Karpas-422 (cell line): ENCODE results near the gene PCIF1. TPM values are rescaled to one million over a fixed set of nuclear protein-coding genes. Genes with fewer than 3 reads are reported as not detected.
"Not testable (repeated sequence)": the region's sequence is repeated elsewhere in the genome, so short reads cannot be mapped to it uniquely, and the experiment has no call there.

Source experiments
- DNase-seq: peaks from one replicate; pipeline ENCODE4 v3.0.0-alpha.2; 2015
- H2AFZ ChIP-seq: fragments of 200-600 bp; sonication (generic); 2 replicates; pipeline ENCODE4 v1.6.1; 2014; ENCODE audit warnings: antibody characterized with exemption, low read length, mixed read lengths
- H3K27ac ChIP-seq: fragments of 200-600 bp; sonication (generic); 2 replicates; pipeline ENCODE4 v1.5.1; 2014; ENCODE audit warnings: mild to moderate bottlenecking, low read length, moderate library complexity
- H3K27me3 ChIP-seq: fragments of 200-600 bp; sonication (generic); 2 replicates; pipeline ENCODE4 v1.6.1; 2014; ENCODE audit warnings: low read length, mixed read lengths
- H3K36me3 ChIP-seq: fragments of 200-600 bp; sonication (generic); 2 replicates; pipeline ENCODE4 v1.6.1; 2014; ENCODE audit warnings: low read length, mixed read lengths; ENCODE audit not compliant: insufficient read depth
- H3K4me1 ChIP-seq: fragments of 200-600 bp; sonication (generic); 2 replicates; pipeline ENCODE4 v1.6.1; 2014; ENCODE audit warnings: mild to moderate bottlenecking, low read length, mixed read lengths
- H3K4me2 ChIP-seq: fragments of 200-600 bp; sonication (generic); 2 replicates; pipeline ENCODE4 v1.6.1; 2014; ENCODE audit warnings: low read length, low read depth, mild to moderate bottlenecking; ENCODE audit not compliant: poor library complexity, severe bottlenecking
- H3K4me3 ChIP-seq: fragments of 200-600 bp; sonication (generic); 2 replicates; pipeline ENCODE4 v1.5.1; 2014; ENCODE audit warnings: mild to moderate bottlenecking, antibody characterized with exemption, low read length, mixed read lengths
- H3K79me2 ChIP-seq: fragments of 200-600 bp; sonication (generic); 2 replicates; pipeline ENCODE4 v1.6.1; 2014; ENCODE audit warnings: mild to moderate bottlenecking, low read length, mixed read lengths
- H3K9ac ChIP-seq: fragments of 200-600 bp; sonication (generic); 2 replicates; pipeline ENCODE4 v1.6.0; 2014; ENCODE audit warnings: low read length
- H3K9me2 ChIP-seq: fragments of 200-600 bp; sonication (generic), shearing (Covaris generic); replicated peaks from 2 replicates; pipeline ENCODE4 v1.6.0; 2014; ENCODE audit warnings: mild to moderate bottlenecking, low read length, moderate library complexity; ENCODE audit not compliant: insufficient read depth
- H3K9me3 ChIP-seq: fragments of 300-700, 200-600 bp; sonication (generic); 2 replicates; pipeline ENCODE4 v1.6.1; 2014; ENCODE audit warnings: low read length, mixed read lengths
- H4K20me1 ChIP-seq: fragments of 200-600 bp; sonication (generic); 2 replicates; pipeline ENCODE4 v1.6.1; 2014; ENCODE audit warnings: mild to moderate bottlenecking, antibody characterized with exemption, low read length, low read depth; ENCODE audit not compliant: insufficient read depth
- total RNA-seq: library from RNA; depleted of rRNA; stranded (reverse); fragments of >200 nt; shearing (Covaris generic); gene quantifications from 2 replicates; pipeline ENCODE4 v1.2.3, GENCODE V29; 2014; ENCODE audit warnings: low replicate concordance

PCIF1 gene
- total RNA-seq, 1 experiment from 2014 or later, result 12.0 TPM

DNA sequence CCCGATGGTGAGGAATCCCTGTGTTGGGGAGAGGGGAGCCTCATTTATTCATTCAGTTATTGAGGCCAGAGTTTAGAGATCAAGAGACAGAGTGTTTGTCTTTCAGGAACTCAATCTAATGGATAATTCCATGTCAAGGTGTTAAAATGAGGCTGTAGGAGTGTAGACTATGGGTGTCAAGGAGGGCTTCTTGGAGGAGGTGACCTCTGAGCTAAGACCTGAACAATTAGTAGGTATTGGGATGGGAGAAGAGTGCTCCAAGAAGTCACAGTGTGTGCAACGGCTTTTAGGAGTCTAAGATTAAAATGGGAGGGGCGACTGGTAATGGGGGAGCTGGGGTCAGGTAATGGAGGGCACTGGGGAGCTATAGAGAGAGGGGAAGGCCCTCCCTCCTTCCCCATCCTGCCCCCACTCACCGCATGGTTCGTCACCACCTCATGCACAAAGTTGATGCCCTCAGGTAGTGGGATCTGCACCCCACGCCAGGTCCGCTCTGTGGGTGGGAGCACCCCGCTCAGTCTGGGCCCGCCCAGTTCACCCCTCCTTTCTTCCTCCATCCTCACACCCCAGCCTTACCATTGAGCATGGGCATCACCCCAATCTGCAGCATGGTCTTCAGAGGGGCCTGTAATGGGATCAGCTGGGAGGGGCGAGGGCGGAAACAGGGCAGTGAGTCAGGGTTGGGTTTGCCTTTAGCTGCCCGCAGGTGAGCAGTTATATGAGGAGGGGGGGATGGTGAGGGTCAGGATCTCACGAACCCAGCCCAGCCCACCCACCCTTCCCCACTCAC lies 35.2 kb upstream of the PCIF1 start:
- H3K4me1 ChIP-seq, result peaks cover 39% of the 10 kb centered on the region
- no peaks in the 10 kb centered on the region for H3K27me3 ChIP-seq
- H4K20me1 ChIP-seq, result no peaks in the 10 kb centered on the region
- no peak overlapping the region for H3K9ac ChIP-seq
- DNase-seq, result no peak
- H2AFZ ChIP-seq, result no peak overlapping the region
- no peak overlapping the region for H3K4me3 ChIP-seq
- H3K36me3 ChIP-seq, result peaks cover 6% of the 10 kb centered on the region; the same call in 1 of the 2 replicates
- H3K4me2 ChIP-seq, result no peak overlapping the region
- H3K27ac ChIP-seq, result no peak overlapping the region
- H3K9me2 ChIP-seq, result no peaks in the 10 kb centered on the region
- no peaks in the 10 kb centered on the region for H3K9me3 ChIP-seq
- H3K79me2 ChIP-seq, result no peaks in the 10 kb centered on the region

DNA sequence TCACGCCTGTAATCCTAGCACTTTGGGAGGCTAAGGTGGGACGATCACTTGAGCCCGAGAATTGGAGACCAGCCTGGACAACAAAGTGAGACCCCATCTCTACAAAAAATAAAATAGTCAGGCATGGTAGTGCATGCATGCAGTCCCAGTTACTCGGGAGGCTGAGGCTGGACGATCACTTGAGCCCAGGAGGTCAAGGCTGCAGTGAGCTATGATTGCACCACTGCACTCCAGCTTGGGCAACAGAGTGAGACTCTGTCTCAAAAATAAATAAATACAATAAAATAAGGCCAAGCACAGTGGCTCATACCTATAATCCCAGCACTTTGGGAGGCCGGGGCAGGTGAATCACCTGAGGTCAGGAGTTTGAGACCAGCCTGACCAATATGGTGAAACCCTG lies 33.2 kb upstream of the PCIF1 start:
- not testable (repeated sequence) for H3K79me2 ChIP-seq, H3K4me3 ChIP-seq, DNase-seq, H4K20me1 ChIP-seq, H3K9ac ChIP-seq, H3K9me3 ChIP-seq, H3K27me3 ChIP-seq, H2AFZ ChIP-seq, H3K9me2 ChIP-seq, H3K36me3 ChIP-seq, H3K4me2 ChIP-seq
- peaks cover 55% of the 10 kb centered on the region for H3K4me1 ChIP-seq
- H3K27ac ChIP-seq, result peak overlapping the region; percentile 95

DNA sequence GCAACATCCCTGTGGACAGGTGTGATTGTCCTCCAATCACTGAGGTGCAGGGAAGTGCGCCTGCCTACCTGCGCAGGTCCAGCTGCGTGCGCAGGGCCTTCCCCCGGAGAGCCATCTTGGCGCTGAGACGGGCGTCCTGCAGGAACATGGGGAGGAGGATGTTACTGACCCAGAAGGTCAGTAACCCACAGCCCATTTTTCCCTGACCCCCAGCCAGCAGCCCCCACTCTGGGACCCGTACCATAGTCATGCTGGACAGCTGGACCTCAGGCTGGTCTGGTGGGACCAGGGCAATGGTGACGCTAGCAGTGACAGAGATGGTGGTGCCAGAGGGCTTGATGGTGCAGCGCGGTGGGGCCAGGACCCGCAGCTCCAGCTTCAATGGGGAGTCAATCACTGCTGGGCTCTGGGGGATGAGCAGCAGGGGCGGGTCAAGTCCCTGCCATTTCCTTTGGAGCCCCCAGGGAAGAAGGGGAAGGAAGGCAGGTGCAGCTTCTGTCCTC lies 32.2 kb upstream of the PCIF1 start:
- Histone ChIP-seq H3K4me3 (peak overlapping the region; percentile 59), H3K9me3 (no peaks in the 10 kb centered on the region), H3K4me2 (peak overlapping the region; percentile 87), H3K9ac (peak overlapping the region; percentile 66), H4K20me1 (no peaks in the 10 kb centered on the region), H2AFZ (no peak overlapping the region), H3K79me2 (no peaks in the 10 kb centered on the region), H3K9me2 (no peaks in the 10 kb centered on the region), H3K27ac (peak overlapping the region; percentile 95), H3K4me1 (peaks cover 55% of the 10 kb centered on the region), H3K36me3 (0 out of 2 replicates have a peak, but pooled peaks cover 3% of the 10 kb centered on the region), H3K27me3 (no peaks in the 10 kb centered on the region)
- peak; percentile 89 for DNase-seq

DNA sequence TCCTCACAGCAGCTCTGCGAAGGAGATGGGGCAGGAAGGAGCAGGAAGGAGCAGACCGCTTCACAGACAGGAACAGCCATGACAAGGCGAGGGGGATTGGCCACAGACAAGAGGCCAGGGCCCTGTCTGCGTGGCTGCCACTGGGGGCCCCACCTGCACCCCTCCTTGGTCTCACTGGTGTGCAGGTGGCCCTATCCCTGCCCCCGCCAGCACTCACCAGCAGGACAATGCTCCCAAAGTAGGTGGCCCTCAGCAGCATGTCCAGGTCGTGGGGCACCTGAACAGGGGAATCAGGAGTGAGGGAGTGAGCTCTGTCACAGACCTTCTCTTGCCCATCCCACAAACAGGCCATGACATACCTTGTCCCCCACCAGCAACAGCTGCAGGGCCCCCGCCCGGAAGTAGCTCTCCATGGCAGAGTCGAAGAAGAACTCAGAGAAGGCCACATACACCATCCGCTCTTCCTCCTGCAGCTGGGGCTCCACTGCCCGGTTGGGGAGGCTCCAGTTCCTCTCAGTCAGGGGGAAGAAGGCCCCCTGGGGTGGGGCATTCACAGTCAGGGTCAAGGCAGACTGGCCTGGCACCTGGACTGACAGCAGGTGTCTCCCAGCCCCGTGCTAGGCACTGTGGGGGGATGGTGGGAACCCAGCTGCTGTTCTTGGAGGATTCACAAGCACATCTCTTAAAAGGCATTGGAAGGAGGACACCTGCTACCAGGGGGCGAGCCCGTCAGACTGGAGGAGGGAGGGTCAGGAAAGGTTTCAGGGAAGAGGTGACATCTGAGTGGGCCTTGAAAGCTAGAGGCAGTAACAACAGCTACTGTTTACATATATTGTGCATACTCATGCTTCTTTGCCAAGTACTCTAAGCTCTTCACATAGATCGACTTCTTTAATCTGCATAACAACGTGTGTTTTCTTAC lies 29.6 kb upstream of the PCIF1 start:
- no peak for DNase-seq
- Histone ChIP-seq H3K79me2 (no peaks in the 10 kb centered on the region), H3K9me2 (no peaks in the 10 kb centered on the region), H3K4me3 (no peak overlapping the region), H3K9ac (peak overlapping the region; percentile 6; the same call in 1 of the 2 replicates), H3K27ac (peak overlapping the region; percentile 95), H3K4me1 (peaks cover 58% of the 10 kb centered on the region), H3K27me3 (no peaks in the 10 kb centered on the region), H2AFZ (no peak overlapping the region), H3K36me3 (no peaks in the 10 kb centered on the region), H4K20me1 (no peaks in the 10 kb centered on the region), H3K4me2 (no peak overlapping the region), H3K9me3 (no peaks in the 10 kb centered on the region)

DNA sequence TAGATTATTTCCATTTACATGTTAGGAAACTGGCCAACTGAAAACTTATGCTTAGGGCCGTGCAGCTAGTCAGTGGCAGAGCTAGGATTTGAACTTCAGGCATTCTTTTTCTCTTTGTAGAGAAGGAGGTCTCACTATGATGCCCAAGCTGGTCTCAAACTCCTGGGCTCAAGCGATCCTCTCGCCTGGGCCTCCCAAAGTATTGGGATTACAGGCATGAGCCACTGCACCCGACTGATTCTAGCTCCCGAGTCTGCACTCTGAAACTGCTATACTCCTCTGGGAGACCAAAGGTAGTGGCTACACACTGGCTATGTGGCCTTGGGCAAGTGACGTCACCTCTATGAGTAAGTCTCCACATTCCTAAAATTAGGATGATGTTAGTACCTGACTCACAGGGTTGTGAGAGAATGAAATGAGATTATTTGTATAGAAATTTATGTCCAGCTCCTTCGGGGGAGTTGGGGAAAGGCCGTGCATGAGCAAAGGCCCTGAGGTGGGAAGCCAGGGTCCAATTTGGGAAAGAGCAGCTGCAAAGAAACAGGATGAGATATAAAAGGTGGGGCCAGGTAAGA lies 28.9 kb upstream of the PCIF1 start:
- no peaks in the 10 kb centered on the region for H3K9me3 ChIP-seq
- no peak overlapping the region for H2AFZ ChIP-seq
- H3K4me2 ChIP-seq, result no peak overlapping the region
- H3K4me1 ChIP-seq, result peaks cover 63% of the 10 kb centered on the region
- no peaks in the 10 kb centered on the region for H4K20me1 ChIP-seq
- H3K9ac ChIP-seq, result no peak overlapping the region
- peak overlapping the region; percentile 95 for H3K27ac ChIP-seq
- no peak for DNase-seq
- H3K36me3 ChIP-seq, result no peaks in the 10 kb centered on the region
- no peaks in the 10 kb centered on the region for H3K27me3 ChIP-seq
- H3K79me2 ChIP-seq, result no peaks in the 10 kb centered on the region
- no peak overlapping the region for H3K4me3 ChIP-seq
- H3K9me2 ChIP-seq, result no peaks in the 10 kb centered on the region

DNA sequence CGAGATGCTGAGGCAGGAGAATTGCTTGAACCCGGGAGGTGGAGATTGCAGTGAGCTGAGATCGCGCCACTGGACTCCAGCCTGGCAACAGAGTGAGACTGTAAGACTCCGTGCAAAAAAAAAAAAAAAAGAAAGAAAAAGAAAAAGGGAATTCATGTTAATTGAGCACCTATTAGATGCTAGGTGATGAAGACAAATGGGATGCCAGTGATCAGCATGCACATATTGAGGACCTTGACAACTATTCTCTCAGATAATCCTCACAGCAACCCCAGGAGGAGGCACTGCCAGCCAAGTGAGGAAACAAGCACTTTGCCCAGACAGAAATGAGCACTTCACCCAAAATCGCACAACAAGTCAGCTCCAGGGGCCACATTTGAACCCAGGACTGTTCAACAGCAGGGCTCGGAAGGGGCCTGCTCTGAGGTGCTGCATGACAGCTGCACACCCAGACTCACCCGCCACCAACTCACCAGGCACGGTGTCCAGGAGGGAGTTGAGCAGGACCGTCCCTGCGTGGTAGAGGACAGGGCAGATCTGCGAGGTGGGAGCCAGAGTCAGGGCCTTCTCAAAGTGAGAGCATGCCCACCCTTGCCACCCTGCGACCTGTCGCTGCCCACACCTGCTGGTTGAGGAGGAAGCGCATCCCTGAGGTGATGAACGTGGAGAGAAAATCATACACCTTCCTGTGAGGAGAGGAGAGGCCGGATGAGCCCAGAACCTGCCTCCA lies 27.1 kb upstream of the PCIF1 start:
- no peak overlapping the region for H2AFZ ChIP-seq
- H3K9ac ChIP-seq, result no peak overlapping the region
- no peaks in the 10 kb centered on the region for H3K79me2 ChIP-seq
- H3K27me3 ChIP-seq, result no peaks in the 10 kb centered on the region
- no peak for DNase-seq
- H3K9me2 ChIP-seq, result no peaks in the 10 kb centered on the region
- peaks cover 61% of the 10 kb centered on the region for H3K4me1 ChIP-seq
- H3K4me2 ChIP-seq, result no peak overlapping the region
- no peaks in the 10 kb centered on the region for H3K36me3 ChIP-seq
- no peak overlapping the region for H3K27ac ChIP-seq
- no peaks in the 10 kb centered on the region for H4K20me1 ChIP-seq
- H3K9me3 ChIP-seq, result no peaks in the 10 kb centered on the region
- no peak overlapping the region for H3K4me3 ChIP-seq

DNA sequence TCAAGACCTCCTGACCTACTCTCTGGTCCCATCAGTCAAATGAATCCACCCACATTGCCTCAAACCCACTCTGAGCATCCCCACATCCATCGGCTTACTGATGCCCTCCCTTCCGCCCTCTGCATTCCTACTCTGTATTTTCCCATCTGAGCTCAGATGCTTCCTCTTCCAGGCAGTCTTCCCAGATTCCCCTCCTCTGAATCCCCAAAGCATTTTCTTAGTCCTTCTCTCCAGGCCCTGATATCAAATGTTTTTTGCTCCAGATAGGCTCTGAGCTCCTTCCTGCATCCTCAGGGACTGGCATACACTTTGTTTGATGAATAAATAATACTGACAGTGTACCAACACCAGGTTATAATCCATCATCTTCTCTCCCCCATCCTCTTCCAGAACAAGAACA lies 26.4 kb upstream of the PCIF1 start:
- DNase-seq, result no peak
- H3K4me2 ChIP-seq, result no peak overlapping the region

More for the DNA sequence above, 26.4 kb upstream of the PCIF1 start:
- Histone ChIP-seq H3K79me2 (no peaks in the 10 kb centered on the region), H3K9me3 (no peaks in the 10 kb centered on the region), H3K4me1 (peaks cover 60% of the 10 kb centered on the region), H3K27ac (no peak overlapping the region), H3K27me3 (no peaks in the 10 kb centered on the region), H3K9me2 (no peaks in the 10 kb centered on the region), H4K20me1 (no peaks in the 10 kb centered on the region), H3K36me3 (no peaks in the 10 kb centered on the region), H3K9ac (no peak overlapping the region), H3K4me3 (no peak overlapping the region), H2AFZ (no peak overlapping the region)
